Progenitor cell of endocrine pancreas (in vitro differentiated cells): ENCODE measurements around the gene LRRC26. TPM values are rescaled to one million over a fixed set of nuclear protein-coding genes. Genes with fewer than 3 reads are reported as not detected.

Source experiments
- DNase-seq: peaks from one replicate; pipeline ENCODE4 v3.0.0; 2021; ENCODE audit warnings: low spot score; ENCODE audit not compliant: unreplicated experiment
- H3K27ac Mint-ChIP-seq: 2 replicates; pipeline ENCODE4 v1.8.0; 2021; ENCODE audit warnings: mild to moderate bottlenecking, moderate library complexity, mixed read lengths
- H3K27me3 Mint-ChIP-seq: 2 replicates; pipeline ENCODE4 v1.8.0; 2021; ENCODE audit warnings: mixed read lengths
- H3K36me3 Mint-ChIP-seq: 2 replicates; pipeline ENCODE4 v1.8.0; 2022; ENCODE audit warnings: mixed read lengths; ENCODE audit not compliant: insufficient read depth
- H3K4me1 Mint-ChIP-seq: 2 replicates; pipeline ENCODE4 v1.8.0; 2021; ENCODE audit warnings: low read depth, mixed read lengths
- H3K4me3 Mint-ChIP-seq: 2 replicates; pipeline ENCODE4 v1.8.0; 2021; ENCODE audit warnings: low read depth, mild to moderate bottlenecking, moderate library complexity, mixed read lengths
- H3K9me3 Mint-ChIP-seq: 2 replicates; pipeline ENCODE4 v1.8.0; 2021; ENCODE audit warnings: low read depth, mixed read lengths
- CTCF ChIP-seq: fragments of 200-600 bp; sonication (generic); IDR thresholded peaks from one replicate; pipeline ENCODE4 v1.5.0; 2021; ENCODE audit warnings: antibody characterized with exemption, mild to moderate bottlenecking; ENCODE audit not compliant: unreplicated experiment
- total RNA-seq: library from RNA; stranded (reverse); gene quantifications from 2 replicates; pipeline ENCODE4 v1.2.1, GENCODE V29; 2021

The LRRC26 gene
- total RNA-seq, 1 donor from 2014 or later, result 0.89 TPM

- H3K9me3 Mint-ChIP-seq, result no peaks in the 10 kb centered on the region
- peaks cover 25% of the 10 kb centered on the region for H3K27me3 Mint-ChIP-seq
- H3K27ac Mint-ChIP-seq, result no peak overlapping the region
- DNase-seq, result no peak
- H3K4me1 Mint-ChIP-seq, result no peaks in the 10 kb centered on the region
- no peak overlapping the region for H3K4me3 Mint-ChIP-seq
- no peak for TF ChIP-seq CTCF
- no peaks in the 10 kb centered on the region for H3K36me3 Mint-ChIP-seq
Measured at GRCh38 chr9:137171149-137171900, 1.5 kb upstream of the LRRC26 start.

GRCh38 chr9:137170486-137171148 is 766 bp upstream of the LRRC26 start:
- DNase-seq, result no peak
- TF ChIP-seq CTCF, result no peak
- Mint-ChIP-seq H3K9me3 (no peaks in the 10 kb centered on the region), H3K27ac (no peak overlapping the region), H3K4me3 (no peak overlapping the region), H3K36me3 (no peaks in the 10 kb centered on the region), H3K27me3 (peaks cover 25% of the 10 kb centered on the region), H3K4me1 (no peaks in the 10 kb centered on the region)

- DNase-seq, result peak; percentile 49
- Mint-ChIP-seq H3K27me3 (peaks cover 37% of the 10 kb centered on the region), H3K27ac (no peak overlapping the region), H3K4me1 (no peaks in the 10 kb centered on the region), H3K36me3 (no peaks in the 10 kb centered on the region), H3K9me3 (no peaks in the 10 kb centered on the region), H3K4me3 (peak overlapping the region; percentile 55)
- no peak for TF ChIP-seq CTCF
Measured at GRCh38 chr9:137168904-137169856, 671 bp downstream of the LRRC26 start.

GRCh38 chr9:137168573-137168903 is 1.3 kb downstream of the LRRC26 start:
- H3K27ac Mint-ChIP-seq, result no peak overlapping the region
- no peak for DNase-seq
- no peak for TF ChIP-seq CTCF
- H3K36me3 Mint-ChIP-seq, result no peaks in the 10 kb centered on the region
- no peak overlapping the region for H3K4me3 Mint-ChIP-seq
- no peaks in the 10 kb centered on the region for H3K4me1 Mint-ChIP-seq
- H3K27me3 Mint-ChIP-seq, result peaks cover 40% of the 10 kb centered on the region
- no peaks in the 10 kb centered on the region for H3K9me3 Mint-ChIP-seq
